Heart right ventricle (tissue), 16 donors: Measurements from ENCODE around the gene ATF7. TPM values are rescaled to one million over a fixed set of nuclear protein-coding genes. Genes with fewer than 3 reads are reported as not detected.
"Not testable (repeated sequence)": the region's sequence is repeated elsewhere in the genome, so short reads cannot be mapped to it uniquely, and the experiment has no call there.

Source experiments
- ATAC-seq, 8 donors: fragments of 200-7000 bp; cut with Tn5 transposase; one replicate each; pipeline ENCODE4 v1.9.1; 2020; ENCODE audit warnings: mild to moderate bottlenecking in 8 of 8, moderate library complexity in 8 of 8, moderate number of reproducible peaks in 1 of 8
- DNase-seq, 2 donors: peaks; one replicate each; pipeline ENCODE4 v3.0.0-alpha.2; 2020
- H3K27ac ChIP-seq, 10 donors: fragments of 200-600 bp; sonication (generic) in 2 of 10; one replicate each; pipeline versions ENCODE4 v1.5.0 to v1.8.0; 2020 to 2022; ENCODE audit warnings: mild to moderate bottlenecking in 3 of 10
- H3K27me3 ChIP-seq, 7 donors: fragments of 200-600 bp; one replicate each; pipeline ENCODE4 v1.8.0; 2021 to 2022; ENCODE audit warnings: mild to moderate bottlenecking in 2 of 7
- H3K36me3 ChIP-seq, 9 donors: fragments of 200-600 bp; sonication (generic) in 1 of 9; one replicate each; pipeline versions ENCODE4 v1.5.0 to v1.8.0; 2020 to 2022; ENCODE audit warnings: mild to moderate bottlenecking in 2 of 9
- H3K4me1 ChIP-seq, 9 donors: fragments of 200-600 bp; sonication (generic) in 1 of 9; one replicate each; pipeline versions ENCODE4 v1.5.0 to v1.8.0; 2020 to 2022; ENCODE audit warnings: mild to moderate bottlenecking in 4 of 9
- H3K4me3 ChIP-seq, 10 donors: fragments of 200-600 bp; sonication (generic) in 2 of 10; one replicate each; pipeline versions ENCODE4 v1.5.0 to v1.8.0; 2020 to 2022; ENCODE audit warnings: mild to moderate bottlenecking in 7 of 10, moderate library complexity in 2 of 10
- H3K9me3 ChIP-seq, 11 donors: fragments of 200-600 bp in 10 of 11; sonication (generic) in 2 of 11; one replicate each; pipeline versions ENCODE4 v1.5.0 to v1.8.0; 2013 to 2022; ENCODE audit warnings: mild to moderate bottlenecking in 2 of 11, control low read depth in 1 of 11, moderate library complexity in 1 of 11
- CTCF ChIP-seq, 9 donors: fragments of 200-600 bp; sonication (generic) in 2 of 9; IDR thresholded peaks; one replicate each; pipeline versions ENCODE4 v1.5.0 to v1.8.0; 2021 to 2022; ENCODE audit warnings: antibody characterized with exemption in 9 of 9, mild to moderate bottlenecking in 5 of 9, moderate library complexity in 1 of 9
- WGBS, 2 donors: extraction: QIAGEN DNeasy Blood & Tissue Kit; methylation state at CpG; one replicate each; pipeline ENCODE4 v1.1.7; 2013; ENCODE audit warnings: inconsistent platforms in 1 of 2; 5-methylcytosine and 5-hydroxymethylcytosine counted together
- intact Hi-C, 10 donors: fragments of 100-400 bp; cut with DNase I; formaldehyde crosslinking; loops; one replicate each; pipeline versions ENCODE4 v1.11.1 to v1.14.2; 2022
- polyA plus RNA-seq, 2 donors: library from polyadenylated mRNA; stranded (reverse); fragments of 200-250 nt; gene quantifications; one replicate each; pipeline ENCODE4 v1.2.3, GENCODE V29; 2013
- total RNA-seq, 10 donors: library from RNA; stranded (reverse); fragmentation: NEBNext Ultra II Directional in 3 of 10; extraction: Animal tissue kit (Norgen Biotek cat#: 25700) in 3 of 10; gene quantifications; one replicate each; pipeline versions ENCODE4 v1.2.1 to v1.2.4, GENCODE V29; 2021 to 2023
- donor health status: Arrhythmogenic right ventricular cardiomyopathy.
- donor health status: ischemic (EF 13 %, LVEDD 7.1; RV severe dilation, severe dysfunction).
- donor health status: healthy with polysubstance abuse.
- donor health status: DM: no; HTN: yes; CAD: no.
- donor health status: DM: no; HTN: no; CAD: no.
- donor health status: ischemic (EF 25% LVEDD 6.9; RV normal size, moderate dysfunction).
- donor health status: ischemic (EF 25% LVEDD 5.7; RV mildly dilated, moderate dysfunction).
- donor health status: healthy.
- donor health status: DM: yes; HTN: yes; CAD: no.
- donor health status: Ischemic cardiomyopathy.
- donor health status: ischemic (EF 35%, LVEDD 5.7; RV mildly dilated, moderate dysfunction).
- donor health status: nonischemic (EF 11% LVEDD 7.7; RV severe dilation, severe dysfunction).
- donor health status: DM: yes; HTN: yes; CAD: no.
- donor health status: PGD.
- donor health status: ischemic (EF 29% LVEDD 5.4; RV normal size, mild dysfunction).
- donor health status: nonischemic (EF 23%, LVEDD 6.1; RV moderate dilation, normal function).

ATF7 gene
- total and polyA plus RNA-seq, 12 donors = 12.6 to 47.8 (median 33.7) TPM

GRCh38 chr12:53644133-53644532 lies 18.0 kb upstream of the ATF7 start:
- Histone ChIP-seq H3K27ac (no peak overlapping the region), H3K4me1 (no peaks in the 10 kb centered on the region), H3K9me3 (no peaks in the 10 kb centered on the region), H3K27me3 (no peaks in the 10 kb centered on the region), H3K4me3 (no peak overlapping the region), H3K36me3 (no peaks in the 10 kb centered on the region)
- DNase-seq (no peak), ATAC-seq (no peak)
- 96% methylated on average over 3 of the region's 3 CpGs for WGBS, 2 donors
- TF ChIP-seq CTCF (IDR thresholded peaks at IDR 0.05) = no peak
- intact Hi-C loops = no loop called here

GRCh38 chr12:53643232-53643979 lies 17.2 kb upstream of the ATF7 start:
- H3K27ac ChIP-seq = no peak overlapping the region
- WGBS, 2 donors = 64% methylated on average over 5 of the region's 5 CpGs
- H3K4me3 ChIP-seq = no peak overlapping the region
- H3K27me3 ChIP-seq = no peaks in the 10 kb centered on the region
- TF ChIP-seq CTCF (IDR thresholded peaks at IDR 0.05) = no peak
- H3K4me1 ChIP-seq = no peaks in the 10 kb centered on the region
- H3K9me3 ChIP-seq = no peaks in the 10 kb centered on the region
- ATAC-seq (no peak), DNase-seq (no peak)
- intact Hi-C loops = no loop called here
- H3K36me3 ChIP-seq = no peaks in the 10 kb centered on the region

- intact Hi-C loops = no loop called here
- Histone ChIP-seq H3K4me3 (no peak overlapping the region), H3K9me3 (no peaks in the 10 kb centered on the region), H3K36me3 (no peaks in the 10 kb centered on the region), H3K27ac (no peak overlapping the region), H3K27me3 (no peaks in the 10 kb centered on the region), H3K4me1 (no peaks in the 10 kb centered on the region)
- WGBS, 2 donors = 91 to 93% methylated on average over 2 of the region's 2 CpGs
- DNase-seq (no peak), ATAC-seq (no peak)
- no peak for TF ChIP-seq CTCF (IDR thresholded peaks at IDR 0.05)
Measured at GRCh38 chr12:53638057-53638456, 11.9 kb upstream of the ATF7 start.

- ATAC-seq (no peak), DNase-seq (no peak)
- Histone ChIP-seq H3K4me3 (no peak overlapping the region), H3K4me1 (no peaks in the 10 kb centered on the region), H3K9me3 (no peaks in the 10 kb centered on the region), H3K27me3 (no peaks in the 10 kb centered on the region), H3K27ac (no peak overlapping the region), H3K36me3 (no peaks in the 10 kb centered on the region)
- no peak for TF ChIP-seq CTCF (IDR thresholded peaks at IDR 0.05)
- intact Hi-C loops = no loop called here
- WGBS, 2 donors = 36 to 40% methylated on average over 2 of the region's 2 CpGs
Measured at GRCh38 chr12:53636641-53637040, 10.5 kb upstream of the ATF7 start.

- DNase-seq, intact Hi-C loops: not testable (repeated sequence)
Measured at GRCh38 chr12:53635708-53636107, 9.5 kb upstream of the ATF7 start.

More at GRCh38 chr12:53635708-53636107, 9.5 kb upstream of the ATF7 start:
- H3K27me3 ChIP-seq, H3K4me3 ChIP-seq, H3K27ac ChIP-seq, H3K9me3 ChIP-seq, H3K4me1 ChIP-seq, H3K36me3 ChIP-seq, ATAC-seq: not testable (repeated sequence)
